Breast epithelium (tissue), 4 donors: ENCODE data around the gene PIP5KL1. TPM values are rescaled to one million over a fixed set of nuclear protein-coding genes. Genes with fewer than 3 reads are reported as not detected.
A peak's percentile ranks its signal among the peaks of the same experiment; 100 is the strongest.
"Not testable (repeated sequence)": the region's sequence is repeated elsewhere in the genome, so short reads cannot be mapped to it uniquely, and the experiment has no call there.

Experiments used
- DNase-seq, 2 donors: peaks; one replicate each; pipeline ENCODE4 v3.0.0-alpha.2; 2019; ENCODE audit warnings: low spot score in 2 of 2
- H3K27ac ChIP-seq, 2 donors: fragments of 200-600 bp; sonication (generic) in 1 of 2; one replicate each; pipeline ENCODE4 v1.5.1; 2016 to 2019; ENCODE audit warnings: mild to moderate bottlenecking in 1 of 2
- H3K27me3 ChIP-seq, 2 donors: fragments of 200-600 bp; sonication (generic) in 1 of 2; one replicate each; pipeline versions ENCODE4 v1.5.1 to v1.6.0; 2017 to 2019; ENCODE audit warnings: control low read depth in 1 of 2, mild to moderate bottlenecking in 1 of 2
- H3K36me3 ChIP-seq: fragments of 200-600 bp; one replicate; pipeline ENCODE4 v1.5.1; 2019
- H3K4me1 ChIP-seq, 2 donors: fragments of 200-600 bp; sonication (generic); one replicate each; pipeline ENCODE4 v1.5.1; 2016 to 2019; ENCODE audit warnings: control low read depth in 1 of 2
- H3K4me3 ChIP-seq, 3 donors: fragments of 200-600 bp; sonication (generic); 1 replicate in 2 of 3; 2 replicates in 1 of 3; pipeline ENCODE4 v1.5.1; 2016 to 2019; ENCODE audit warnings: mild to moderate bottlenecking in 3 of 3, moderate library complexity in 2 of 3
- H3K9me3 ChIP-seq, 2 donors: fragments of 200-600 bp; sonication (generic) in 1 of 2; one replicate each; pipeline ENCODE4 v1.5.1; 2016 to 2019; ENCODE audit warnings: control low read depth in 1 of 2
- POLR2A ChIP-seq: fragments of 450-650 bp; IDR thresholded peaks from one replicate; pipeline ENCODE4 v1.6.1; 2016; ENCODE audit warnings: antibody characterized with exemption, mild to moderate bottlenecking, moderate library complexity
- POLR2AphosphoS5 ChIP-seq, 3 donors: sonication (generic); formaldehyde crosslinking; IDR thresholded peaks; one replicate each; pipeline ENCODE4 v1.6.1; 2017; ENCODE audit warnings: antibody characterized with exemption in 3 of 3
- intact Hi-C: fragments of 100-400 bp; cut with DNase I; formaldehyde crosslinking; loops from one replicate; pipeline ENCODE4 v1.15.1; 2023; ENCODE audit warnings: low total_unique reads
- total RNA-seq, 3 donors: library from RNA; depleted of rRNA; stranded (reverse); fragments of >200 nt; gene quantifications; one replicate each; pipeline ENCODE4 v1.1.0, GENCODE V29; 2016
- TF ChIP-seq, protein P1 (sequence below), 3 donors: fragments of 450-650 bp; IDR thresholded peaks; one replicate each; pipeline ENCODE4 v1.5.1; 2016 to 2017; ENCODE audit warnings: antibody characterized with exemption in 3 of 3, mild to moderate bottlenecking in 3 of 3, moderate library complexity in 3 of 3

PIP5KL1 gene
- total RNA-seq, 3 donors from 2014 or later = 2.2 to 10.1 (median 5.2) TPM

GRCh38 chr9:127884976-127885490 is 45.5 kb downstream of the PIP5KL1 start:
- DNase-seq = no peak
- Histone ChIP-seq H3K4me3 (no peak overlapping the region), H3K9me3 (no peaks in the 10 kb centered on the region), H3K36me3 (peaks cover 6% of the 10 kb centered on the region), H3K4me1 (peaks cover 0 to 3% of the 10 kb centered on the region in 2 donors), H3K27me3 (no peaks in the 10 kb centered on the region), H3K27ac (peak overlapping the region; percentile 15 to 71)
- no peak for TF ChIP-seq POLR2A
- TF ChIP-seq POLR2AphosphoS5 (IDR thresholded peaks at IDR 0.05) = no peak
- intact Hi-C loops = no loop called here

- peaks cover 6% of the 10 kb centered on the region for H3K36me3 ChIP-seq
- H3K27me3 ChIP-seq = no peaks in the 10 kb centered on the region
- DNase-seq = no peak
- intact Hi-C loops = no loop called here
- TF ChIP-seq, protein P1, sequence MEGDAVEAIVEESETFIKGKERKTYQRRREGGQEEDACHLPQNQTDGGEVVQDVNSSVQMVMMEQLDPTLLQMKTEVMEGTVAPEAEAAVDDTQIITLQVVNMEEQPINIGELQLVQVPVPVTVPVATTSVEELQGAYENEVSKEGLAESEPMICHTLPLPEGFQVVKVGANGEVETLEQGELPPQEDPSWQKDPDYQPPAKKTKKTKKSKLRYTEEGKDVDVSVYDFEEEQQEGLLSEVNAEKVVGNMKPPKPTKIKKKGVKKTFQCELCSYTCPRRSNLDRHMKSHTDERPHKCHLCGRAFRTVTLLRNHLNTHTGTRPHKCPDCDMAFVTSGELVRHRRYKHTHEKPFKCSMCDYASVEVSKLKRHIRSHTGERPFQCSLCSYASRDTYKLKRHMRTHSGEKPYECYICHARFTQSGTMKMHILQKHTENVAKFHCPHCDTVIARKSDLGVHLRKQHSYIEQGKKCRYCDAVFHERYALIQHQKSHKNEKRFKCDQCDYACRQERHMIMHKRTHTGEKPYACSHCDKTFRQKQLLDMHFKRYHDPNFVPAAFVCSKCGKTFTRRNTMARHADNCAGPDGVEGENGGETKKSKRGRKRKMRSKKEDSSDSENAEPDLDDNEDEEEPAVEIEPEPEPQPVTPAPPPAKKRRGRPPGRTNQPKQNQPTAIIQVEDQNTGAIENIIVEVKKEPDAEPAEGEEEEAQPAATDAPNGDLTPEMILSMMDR (IDR thresholded peaks at IDR 0.05) = no peak
- no peak for TF ChIP-seq POLR2A
- no peak for TF ChIP-seq POLR2AphosphoS5 (IDR thresholded peaks at IDR 0.05)
- H3K27ac ChIP-seq = peak overlapping the region; percentile 15 to 71
- H3K4me3 ChIP-seq = no peak overlapping the region
- H3K9me3 ChIP-seq = no peaks in the 10 kb centered on the region
- H3K4me1 ChIP-seq = peaks cover 0 to 3% of the 10 kb centered on the region in 2 donors
Observed at GRCh38 chr9:127884427-127884911, 46.1 kb downstream of the PIP5KL1 start.

GRCh38 chr9:127883959-127884358 is 46.6 kb downstream of the PIP5KL1 start:
- Histone ChIP-seq H3K4me1 (peaks cover 0 to 3% of the 10 kb centered on the region in 2 donors), H3K9me3 (no peaks in the 10 kb centered on the region), H3K36me3 (peaks cover 6% of the 10 kb centered on the region), H3K4me3 (no peak overlapping the region), H3K27ac (peak overlapping the region; percentile 15 to 71), H3K27me3 (no peaks in the 10 kb centered on the region)
- intact Hi-C loops = no loop called here
- no peak for DNase-seq
- no peak for TF ChIP-seq POLR2AphosphoS5 (IDR thresholded peaks at IDR 0.05)
- TF ChIP-seq, protein P1 (IDR thresholded peaks at IDR 0.05) = no peak
- TF ChIP-seq POLR2A = no peak

- H3K27ac ChIP-seq, H3K4me3 ChIP-seq, DNase-seq, H3K36me3 ChIP-seq, H3K27me3 ChIP-seq, H3K4me1 ChIP-seq, H3K9me3 ChIP-seq: not testable (repeated sequence)
- intact Hi-C loops = loop anchor here (2.0 kb wide), 1 partner anchor 61 kb away; no protein-coding TSS in a partner anchor
Observed at GRCh38 chr9:127881715-127882114, 48.9 kb downstream of the PIP5KL1 start.

DNA sequence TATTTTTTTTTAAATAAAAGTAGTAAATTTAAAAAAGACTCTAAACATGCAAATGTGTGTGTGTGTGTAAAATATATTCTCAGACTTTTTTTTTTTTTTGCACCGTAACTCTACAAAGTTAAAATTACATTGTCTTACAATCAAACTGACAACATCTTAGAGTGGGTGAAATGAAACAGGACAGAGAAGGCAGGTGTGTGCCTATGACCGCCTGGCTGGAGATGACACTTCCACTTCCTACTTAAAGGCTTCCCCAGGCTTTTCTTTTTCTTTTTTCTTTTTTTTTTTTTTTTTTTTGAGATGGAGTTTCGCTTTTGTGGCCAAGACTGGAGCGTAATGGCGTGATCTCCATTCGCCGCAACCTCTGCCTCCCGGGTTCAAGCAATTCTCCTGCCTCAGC is 50.4 kb downstream of the PIP5KL1 start:
- TF ChIP-seq POLR2AphosphoS5 (IDR thresholded peaks at IDR 0.05) (no peak), POLR2A (no peak)
- TF ChIP-seq, protein P1 (IDR thresholded peaks at IDR 0.05) = no peak
- Histone ChIP-seq H3K4me3 (no peak overlapping the region), H3K4me1 (peaks cover 6 to 7% of the 10 kb centered on the region in 2 donors), H3K27ac (no peak overlapping the region), H3K36me3 (no peaks in the 10 kb centered on the region), H3K9me3 (no peaks in the 10 kb centered on the region), H3K27me3 (no peaks in the 10 kb centered on the region)
- intact Hi-C loops = loop anchor here (2.0 kb wide), 1 partner anchor 63 kb away; no protein-coding TSS in a partner anchor
- no peak for DNase-seq

GRCh38 chr9:127878652-127879390 is 51.8 kb downstream of the PIP5KL1 start:
- Histone ChIP-seq H3K36me3 (no peaks in the 10 kb centered on the region), H3K27me3 (no peaks in the 10 kb centered on the region), H3K4me1 (peaks cover 9 to 20% of the 10 kb centered on the region in 2 donors), H3K4me3 (no peak overlapping the region), H3K9me3 (no peaks in the 10 kb centered on the region), H3K27ac (no peak overlapping the region)
- intact Hi-C loops = loop anchor here (10.0 kb wide), 1 partner anchor 94 kb away; the partner anchor contains the start of gene CDK9
- no peak for DNase-seq
- TF ChIP-seq POLR2AphosphoS5 (IDR thresholded peaks at IDR 0.05) (no peak), POLR2A (no peak)
- TF ChIP-seq, protein P1 (IDR thresholded peaks at IDR 0.05) = no peak
